NB4 (cell line): ENCODE measurements around the gene FKRP.

Experiments
- CTCF ChIP-seq: IDR thresholded peaks from one replicate; pipeline ENCODE4 v1.5.1; 2012; ENCODE audit warnings: low read depth, low read length
- POLR2A ChIP-seq: IDR thresholded peaks from 2 replicates; pipeline ENCODE4 v1.6.1; 2011; ENCODE audit warnings: mild to moderate bottlenecking; ENCODE audit not compliant: insufficient read length; ENCODE audit errors: extremely low read depth

DNA sequence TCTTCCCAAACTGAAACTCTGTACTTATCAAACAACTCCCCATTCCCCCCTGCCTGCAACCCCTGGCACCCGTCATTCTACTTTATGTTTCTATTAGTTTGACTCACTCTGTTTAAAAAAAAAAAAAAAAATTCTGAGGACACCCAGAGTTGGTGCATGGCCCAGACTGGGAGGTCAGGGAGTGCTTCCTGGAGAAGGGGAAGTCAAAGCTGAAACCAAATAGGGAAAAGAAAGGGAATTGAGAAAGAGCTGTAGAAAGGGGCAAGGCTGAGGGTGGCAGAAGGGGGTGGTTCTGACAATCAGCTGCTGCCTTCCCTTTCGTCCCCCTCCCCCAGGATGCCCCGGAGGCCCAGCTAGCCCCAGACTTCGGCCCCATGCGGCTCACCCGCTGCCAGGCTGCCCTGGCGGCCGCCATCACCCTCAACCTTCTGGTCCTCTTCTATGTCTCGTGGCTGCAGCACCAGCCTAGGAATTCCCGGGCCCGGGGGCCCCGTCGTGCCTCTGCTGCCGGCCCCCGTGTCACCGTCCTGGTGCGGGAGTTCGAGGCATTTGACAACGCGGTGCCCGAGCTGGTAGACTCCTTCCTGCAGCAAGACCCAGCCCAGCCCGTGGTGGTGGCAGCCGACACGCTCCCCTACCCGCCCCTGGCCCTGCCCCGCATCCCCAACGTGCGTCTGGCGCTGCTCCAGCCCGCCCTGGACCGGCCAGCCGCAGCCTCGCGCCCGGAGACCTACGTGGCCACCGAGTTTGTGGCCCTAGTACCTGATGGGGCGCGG, 9.4 kb downstream of the FKRP start:
- TF ChIP-seq CTCF (no peak), POLR2A (no peak)
